Measurements from ENCODE around the gene DNAJC5. TPM values are rescaled to one million over a fixed set of nuclear protein-coding genes. Genes with fewer than 3 reads are reported as not detected.

The DNAJC5 gene
- total and polyA plus RNA-seq, 9 of the 15 experiments (the other 6 are each of a cell fraction or from before 2014, with no cell fraction given): 0.95 to 42.8 (median 23.4) TPM

DNA sequence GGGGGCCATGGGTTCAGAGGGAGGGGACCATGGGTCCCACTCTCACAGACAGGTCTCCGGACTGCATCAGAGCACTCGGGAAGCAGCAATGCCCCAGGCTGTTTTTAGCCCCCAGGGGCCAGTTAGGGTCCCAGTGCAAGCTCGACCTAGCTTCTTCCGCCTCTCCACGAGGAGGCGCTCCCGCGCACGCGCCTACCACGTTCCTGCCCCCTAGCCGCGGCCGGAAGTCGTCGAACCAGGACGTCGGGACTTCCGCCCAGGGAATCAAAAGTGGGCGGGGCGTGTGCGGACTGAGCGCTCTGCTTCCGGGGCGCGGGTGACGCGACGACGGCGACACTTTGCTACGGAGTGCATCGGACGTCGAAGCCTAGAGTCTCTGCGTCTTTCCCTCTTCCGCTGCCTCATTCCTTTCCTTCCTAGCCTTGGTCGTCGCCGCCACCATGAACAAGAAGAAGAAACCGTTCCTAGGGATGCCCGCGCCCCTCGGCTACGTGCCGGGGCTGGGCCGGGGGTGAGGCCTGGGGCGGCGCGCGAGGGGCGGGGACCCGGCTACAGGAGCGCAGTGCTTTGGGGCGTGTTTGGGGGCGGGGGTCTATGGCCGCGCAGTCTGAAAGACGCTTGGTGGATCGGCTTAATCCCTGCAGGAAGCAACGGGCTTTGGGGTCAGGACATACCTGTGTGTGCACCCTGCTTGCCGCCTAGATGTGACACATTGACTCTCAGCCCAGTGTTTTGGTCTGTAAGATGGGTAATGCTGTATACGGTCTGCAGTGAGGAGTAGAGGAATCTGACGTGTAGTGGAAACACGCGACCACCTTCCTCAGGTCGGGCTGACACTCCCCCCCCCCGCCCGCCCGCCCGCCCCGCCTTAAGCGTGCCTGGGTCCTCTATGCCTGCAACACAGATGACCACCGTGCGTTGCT lies 86.1 kb downstream of the DNAJC5 start, which contains the start of gene PRPF6 (continued):
- TF ChIP-seq ZBTB2 (IDR thresholded peaks at IDR 0.05) (peak; percentile 80; the same call in 1 of the 2 replicates), THRB (CRISPR knock-in tag; conservative IDR thresholded peaks at IDR 0.05) (no peak), ZNF197 (CRISPR knock-in tag; IDR thresholded peaks at IDR 0.05; ENCODE audit: low read depth) (no peak), SOX6 (IDR thresholded peaks at IDR 0.05) (peak; percentile 67), SMARCA5 (IDR thresholded peaks at IDR 0.05) (no peak), CCNT2 (IDR thresholded peaks at IDR 0.05; ENCODE audit: borderline replicate concordance, extremely low read depth, insufficient read length, low read depth, low read length) (peak; percentile 63), L3MBTL2 (IDR thresholded peaks at IDR 0.05) (peak; percentile 82), TCF7L2 (IDR thresholded peaks at IDR 0.05; ENCODE audit: low read depth, low read length) (no peak), KLF13 (tag; IDR thresholded peaks at IDR 0.05; ENCODE audit: borderline replicate concordance, low read depth) (peak; percentile 61; the same call in 1 of the 2 replicates), TARDBP (IDR thresholded peaks at IDR 0.05) (no peak; the same call in 1 of the 2 replicates), SMAD1 (IDR thresholded peaks at IDR 0.05; ENCODE audit: low read depth, low read length, partially characterized antibody) (peak; percentile 74), ZNF512 (tag; IDR thresholded peaks at IDR 0.05) (no peak), SMC3 (conservative IDR thresholded peaks at IDR 0.05; ENCODE audit: insufficient read depth, low read depth, low read length) (peak; percentile 62), ZKSCAN1 (IDR thresholded peaks at IDR 0.05; ENCODE audit: low read depth, low read length) (peak; percentile 64), CREM (IDR thresholded peaks at IDR 0.05; ENCODE audit: low read depth) (peak; percentile 99), KDM5B (IDR thresholded peaks at IDR 0.05; ENCODE audit: insufficient replicate concordance, low read depth, low read length) (peak; percentile 76), RBBP5 (IDR thresholded peaks at IDR 0.05; ENCODE audit: borderline replicate concordance, insufficient read depth, low read length, poor library complexity, severe bottlenecking) (peak; percentile 93), FOS (IDR thresholded peaks at IDR 0.05; ENCODE audit: extremely low read depth, insufficient read length) (no peak), RAD21 (CRISPR knock-in tag; conservative IDR thresholded peaks at IDR 0.05 in 1 of 2, IDR thresholded peaks at IDR 0.05 in 1 of 2) (peak in 1 of 2 experiments; percentile 54; a peak in 3 of 4 replicates), MCM2 (IDR thresholded peaks at IDR 0.05; ENCODE audit: low read depth) (no peak)
- TF ChIP-seq, protein P1, sequence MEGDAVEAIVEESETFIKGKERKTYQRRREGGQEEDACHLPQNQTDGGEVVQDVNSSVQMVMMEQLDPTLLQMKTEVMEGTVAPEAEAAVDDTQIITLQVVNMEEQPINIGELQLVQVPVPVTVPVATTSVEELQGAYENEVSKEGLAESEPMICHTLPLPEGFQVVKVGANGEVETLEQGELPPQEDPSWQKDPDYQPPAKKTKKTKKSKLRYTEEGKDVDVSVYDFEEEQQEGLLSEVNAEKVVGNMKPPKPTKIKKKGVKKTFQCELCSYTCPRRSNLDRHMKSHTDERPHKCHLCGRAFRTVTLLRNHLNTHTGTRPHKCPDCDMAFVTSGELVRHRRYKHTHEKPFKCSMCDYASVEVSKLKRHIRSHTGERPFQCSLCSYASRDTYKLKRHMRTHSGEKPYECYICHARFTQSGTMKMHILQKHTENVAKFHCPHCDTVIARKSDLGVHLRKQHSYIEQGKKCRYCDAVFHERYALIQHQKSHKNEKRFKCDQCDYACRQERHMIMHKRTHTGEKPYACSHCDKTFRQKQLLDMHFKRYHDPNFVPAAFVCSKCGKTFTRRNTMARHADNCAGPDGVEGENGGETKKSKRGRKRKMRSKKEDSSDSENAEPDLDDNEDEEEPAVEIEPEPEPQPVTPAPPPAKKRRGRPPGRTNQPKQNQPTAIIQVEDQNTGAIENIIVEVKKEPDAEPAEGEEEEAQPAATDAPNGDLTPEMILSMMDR (IDR thresholded peaks at IDR 0.05 in 2 of 3, conservative IDR thresholded peaks at IDR 0.05 in 1 of 3; ENCODE audit: insufficient read depth in 2 of 3, low read depth in 1 of 3, low read length in 3 of 3): peak; percentile 96 to 99 (median 99)
